ENCODE data around the gene CKS2.

CKS2 gene

GRCh38 chr9:89350988-89351557 is 40.1 kb downstream of the CKS2 start:
- DNase-seq (ENCODE audit: low read depth), result no peak

DNA sequence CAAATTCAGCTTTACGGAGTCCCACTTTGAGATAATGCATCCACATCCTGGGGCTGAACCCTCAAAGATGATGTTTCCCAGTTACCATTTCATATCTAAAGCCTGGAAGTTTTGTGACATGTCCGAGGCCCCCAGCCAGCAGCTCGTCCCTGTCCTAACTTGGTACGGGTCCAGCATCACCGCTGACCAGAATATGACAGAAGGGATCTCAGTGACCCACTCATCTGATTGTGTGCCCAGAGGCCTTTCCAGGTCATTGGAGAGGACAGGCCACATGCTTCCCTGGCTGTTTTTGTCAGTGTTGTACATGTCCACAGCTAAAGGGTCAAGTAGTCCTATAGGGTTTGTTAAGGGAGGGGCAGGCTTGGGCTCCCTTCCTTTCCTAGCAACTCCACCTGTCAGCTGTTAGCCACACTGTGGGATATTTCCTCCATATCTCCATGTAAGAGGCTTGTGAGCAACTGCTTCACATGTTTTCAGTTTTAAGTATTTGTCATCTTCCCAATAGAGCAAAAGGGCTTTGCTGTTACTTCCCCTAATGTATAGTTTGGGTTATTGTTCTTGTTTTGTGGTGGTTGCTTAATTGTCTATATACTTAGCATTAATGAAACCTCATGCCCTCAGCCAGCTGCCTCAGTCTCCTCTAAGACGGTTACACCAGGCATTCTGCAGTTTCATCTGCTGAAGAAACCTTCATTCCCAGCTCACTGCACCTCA is 40.7 kb downstream of the CKS2 start:
- no peak for DNase-seq (ENCODE audit: low read depth)

DNA sequence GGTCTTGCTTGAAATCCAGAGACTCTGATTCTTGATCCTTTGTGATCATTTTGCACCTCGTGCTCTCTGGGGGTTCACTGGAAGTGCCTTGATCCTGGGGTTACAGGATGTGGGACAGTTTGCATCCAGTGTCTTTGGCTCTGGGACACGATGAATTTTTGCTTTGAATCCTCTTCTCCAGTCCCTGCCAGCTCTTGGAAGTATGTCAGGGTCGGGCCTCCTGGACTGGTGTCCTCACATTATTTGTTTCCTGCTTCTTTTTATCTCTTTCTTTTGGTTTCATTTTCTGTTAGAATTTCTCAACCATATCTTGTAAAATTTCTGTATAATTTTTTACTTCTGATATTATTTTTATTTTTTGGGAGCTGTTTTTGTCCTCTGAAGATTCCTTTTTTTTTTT is 41.5 kb downstream of the CKS2 start:
- DNase-seq (ENCODE audit: low read depth), result no peak

GRCh38 chr9:89352874-89353649 is 42.1 kb downstream of the CKS2 start:
- DNase-seq (ENCODE audit: low read depth), result no peak

GRCh38 chr9:89353989-89354388 is 43.0 kb downstream of the CKS2 start:
- DNase-seq (ENCODE audit: low read depth), result no peak

DNA sequence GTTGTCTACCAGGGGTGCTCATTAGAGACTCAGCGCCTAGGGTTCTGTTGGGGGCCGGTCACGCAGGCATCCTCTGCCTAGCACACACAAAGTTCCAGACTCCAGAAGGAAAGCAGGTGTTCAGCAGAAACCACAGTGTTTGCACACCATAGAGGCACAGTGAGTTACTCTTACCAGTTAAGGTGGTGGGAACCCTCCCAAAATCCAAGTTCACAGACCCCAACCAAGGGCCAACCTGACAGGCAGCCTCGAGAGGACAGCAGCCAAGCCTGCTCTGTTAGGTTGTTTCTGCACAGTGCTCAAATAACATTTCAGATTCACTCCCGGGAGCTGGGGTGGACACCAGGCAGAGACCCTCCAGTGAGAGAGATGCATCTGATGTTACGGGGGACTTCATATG is 43.5 kb downstream of the CKS2 start:
- no peak for DNase-seq (ENCODE audit: low read depth)

GRCh38 chr9:89356782-89357181 is 45.8 kb downstream of the CKS2 start:
- no peak for DNase-seq (ENCODE audit: low read depth)

DNA sequence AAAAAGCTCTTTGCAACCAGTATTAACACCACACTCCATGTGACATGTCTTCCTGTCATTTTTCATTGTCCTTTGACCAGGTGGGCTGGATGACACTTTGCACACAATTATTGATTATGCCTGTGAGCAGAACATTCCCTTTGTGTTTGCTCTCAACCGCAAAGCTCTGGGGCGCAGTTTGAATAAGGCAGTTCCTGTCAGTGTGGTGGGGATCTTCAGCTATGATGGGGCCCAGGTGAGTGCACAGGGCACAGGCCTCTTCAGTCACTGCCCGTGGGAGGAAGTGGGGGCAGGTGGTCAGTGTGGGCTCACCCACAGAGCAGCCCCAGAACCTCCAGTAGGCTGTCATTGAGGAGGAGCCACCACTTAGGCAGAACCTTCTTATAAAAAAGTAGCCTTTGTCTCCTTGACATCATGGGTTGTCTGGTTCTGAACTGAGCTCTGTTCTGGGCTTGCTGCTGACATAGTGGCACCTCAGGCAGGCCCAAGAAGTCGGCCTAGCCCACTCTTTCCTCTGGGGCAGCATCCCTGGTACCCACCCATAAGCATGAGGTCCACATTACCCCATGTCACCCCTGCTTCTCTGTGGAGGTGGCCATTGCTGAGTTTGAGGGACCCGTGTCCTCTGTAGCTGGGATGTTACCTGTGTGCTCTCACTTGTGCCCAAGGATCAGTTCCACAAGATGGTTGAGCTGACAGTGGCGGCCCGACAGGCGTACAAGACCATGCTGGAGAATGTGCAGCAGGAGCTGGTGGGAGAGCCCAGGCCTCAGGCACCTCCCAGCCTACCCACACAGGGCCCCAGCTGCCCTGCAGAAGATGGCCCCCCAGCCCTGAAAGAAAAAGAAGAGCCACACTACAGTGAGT is 46.6 kb downstream of the CKS2 start:
- no peak for DNase-seq (ENCODE audit: low read depth)

DNA sequence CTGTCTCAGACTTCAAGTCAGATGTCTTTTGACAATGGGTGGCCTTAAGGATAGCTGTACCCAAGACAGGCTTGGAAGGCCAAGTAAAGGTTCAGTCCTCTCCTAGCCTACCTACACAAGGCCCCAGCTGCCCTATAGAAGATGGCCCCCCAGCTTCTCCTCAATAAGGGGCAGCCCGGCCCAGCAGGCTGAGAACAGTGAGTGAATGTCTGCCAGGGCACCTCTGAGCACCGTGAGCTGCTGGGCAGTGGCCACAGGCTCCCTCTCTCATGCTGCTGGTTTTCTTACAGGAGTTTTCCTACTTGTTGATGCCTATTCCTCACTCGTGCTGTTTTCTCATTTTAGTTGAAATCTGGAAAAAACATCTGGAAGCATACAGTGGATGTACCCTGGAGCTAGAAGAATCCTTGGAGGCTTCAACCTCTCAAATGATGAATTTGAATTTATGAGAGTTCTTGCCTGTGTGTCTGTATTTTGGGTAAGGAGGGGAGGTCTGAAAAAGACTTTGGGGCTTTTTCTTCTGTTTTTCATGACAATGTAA is 47.5 kb downstream of the CKS2 start:
- DNase-seq (ENCODE audit: low read depth), result no peak

GRCh38 chr9:89358985-89359384 is 48.0 kb downstream of the CKS2 start:
- no peak for DNase-seq (ENCODE audit: low read depth)

GRCh38 chr9:89359751-89360261 is 48.8 kb downstream of the CKS2 start:
- no peak for DNase-seq (ENCODE audit: low read depth)

- DNase-seq (ENCODE audit: low read depth), result no peak
Observed at GRCh38 chr9:89360465-89360864, 49.5 kb downstream of the CKS2 start.

- no peak for DNase-seq (ENCODE audit: low read depth)
Observed at GRCh38 chr9:89361031-89361430, 50.0 kb downstream of the CKS2 start.

DNA sequence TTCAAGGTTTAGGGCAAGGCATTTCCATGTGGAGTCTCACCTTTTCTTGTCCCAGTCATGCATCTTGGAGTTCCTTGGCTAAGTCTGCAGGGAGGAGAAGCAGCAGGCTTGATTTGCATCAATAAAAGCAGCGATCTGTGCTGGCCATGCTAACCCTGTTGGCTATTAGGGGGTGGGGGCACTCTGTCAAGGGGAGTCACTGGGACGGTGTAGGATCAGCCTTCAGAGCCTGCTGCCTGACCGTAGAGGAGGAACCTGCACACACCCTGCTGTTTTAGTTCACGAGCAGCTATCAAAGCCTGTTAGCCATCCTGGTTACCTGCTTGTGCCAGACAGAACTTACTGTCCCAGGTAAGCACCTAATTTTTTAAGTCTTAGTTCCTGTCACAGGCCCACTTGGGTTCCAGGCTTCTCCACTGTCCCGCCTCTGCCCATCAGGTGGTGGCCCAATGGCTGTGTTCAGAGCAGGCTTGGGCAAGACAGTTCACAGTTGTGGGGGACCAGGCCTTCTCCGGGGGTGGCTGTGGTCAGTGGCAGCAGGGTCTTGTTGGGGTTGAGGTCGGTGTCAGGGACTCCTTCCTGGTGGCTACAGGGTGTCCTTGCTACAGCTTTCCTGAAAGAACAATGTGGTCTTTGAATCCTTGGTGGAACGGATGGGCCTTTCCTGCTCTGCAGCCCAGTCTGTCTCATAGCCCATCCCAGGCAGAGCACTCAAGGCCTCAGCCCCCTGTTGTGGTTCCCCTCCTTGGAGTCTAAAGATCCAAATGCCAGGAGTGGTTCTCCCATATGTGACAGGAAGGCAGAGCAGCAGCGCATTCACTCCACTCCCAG is 51.0 kb downstream of the CKS2 start:
- DNase-seq (ENCODE audit: low read depth), result no peak

DNA sequence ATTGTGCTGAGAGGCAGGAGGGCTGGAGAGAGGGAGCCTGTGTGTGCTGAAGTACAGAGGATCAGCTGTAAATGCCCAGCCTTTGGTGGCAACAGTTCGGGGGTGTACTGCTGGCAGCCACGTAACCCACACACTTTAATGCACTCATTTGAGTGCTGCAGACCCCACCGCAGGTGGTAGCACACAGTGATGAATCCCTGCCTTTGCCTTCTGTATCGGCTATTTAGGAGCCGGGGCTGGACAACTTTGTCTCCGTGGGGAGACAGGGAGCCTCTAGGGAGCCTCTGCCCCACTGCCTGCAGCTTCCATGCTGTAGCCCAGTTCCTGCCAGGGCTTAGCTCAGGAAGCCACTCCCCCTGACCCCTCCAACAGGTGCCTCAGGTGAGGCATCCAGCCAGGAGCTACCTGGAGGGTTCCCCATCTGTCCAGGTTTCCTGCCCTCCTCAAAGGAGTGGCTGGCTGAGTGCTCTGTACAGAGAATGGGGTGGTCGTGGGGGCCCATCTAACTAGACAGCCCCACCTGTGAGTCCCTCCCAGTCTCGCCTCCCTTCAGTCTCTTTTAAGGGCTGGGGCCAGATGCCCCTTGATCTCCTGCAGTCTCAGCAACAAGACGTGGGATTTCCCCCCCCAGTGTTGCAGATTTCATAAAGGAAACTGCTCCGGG is 51.8 kb downstream of the CKS2 start:
- DNase-seq (ENCODE audit: low read depth), result no peak

DNA sequence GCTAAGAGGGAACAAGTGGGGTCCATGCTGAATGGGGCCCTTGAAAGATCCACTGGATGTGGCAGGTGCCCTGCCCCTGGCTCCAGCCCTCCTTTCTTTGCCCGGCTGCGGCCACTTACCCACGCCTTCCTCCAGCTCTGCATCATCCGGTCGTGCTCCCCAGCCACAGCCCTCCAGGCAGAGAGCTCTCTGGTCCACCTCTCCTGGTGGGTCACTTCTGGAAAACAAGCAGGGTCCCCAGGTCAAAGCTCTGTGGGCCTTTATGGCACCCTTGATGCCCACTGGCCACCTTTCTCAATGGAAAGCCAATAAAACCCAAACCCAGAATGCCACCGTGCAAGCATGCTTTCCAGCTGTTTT is 52.3 kb downstream of the CKS2 start:
- no peak for DNase-seq (ENCODE audit: low read depth)

DNA sequence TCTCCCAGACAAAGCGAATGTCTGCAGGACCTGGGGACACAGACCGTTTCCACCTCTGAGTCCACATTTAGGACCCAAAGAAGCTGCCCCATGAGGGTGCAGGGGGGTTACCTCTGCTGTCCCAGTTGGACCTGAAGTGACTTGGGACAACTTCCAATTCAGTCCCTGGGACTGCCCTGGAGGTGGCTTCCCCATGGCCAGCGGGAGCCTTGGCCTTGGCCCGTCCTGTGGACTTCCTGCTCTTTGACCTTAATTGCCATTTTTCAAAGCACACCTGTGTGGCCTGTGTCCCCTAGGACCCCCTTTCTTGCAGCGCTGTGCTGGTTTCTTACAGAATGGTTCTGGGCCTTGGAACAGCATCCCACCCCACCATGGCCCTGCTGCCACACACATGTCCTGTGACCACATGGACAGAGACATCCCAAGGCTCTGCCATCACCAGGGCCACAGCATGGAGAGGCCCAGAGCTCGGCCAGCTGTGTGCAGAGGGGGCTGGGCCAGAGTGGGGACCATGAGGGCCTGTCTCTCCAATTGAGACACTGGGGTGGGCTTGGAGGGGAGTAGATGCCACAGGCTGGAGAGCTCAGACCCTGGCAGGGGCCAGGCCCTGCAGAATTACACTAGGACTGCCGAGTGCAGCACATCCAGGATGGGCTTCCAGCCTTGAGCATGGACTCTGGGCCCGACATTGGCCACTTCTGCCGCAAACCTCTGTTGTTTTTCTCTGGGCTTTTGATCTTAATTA is 53.1 kb downstream of the CKS2 start:
- no peak for DNase-seq (ENCODE audit: low read depth)

- no peak for DNase-seq (ENCODE audit: low read depth)
Observed at GRCh38 chr9:89364666-89365531, 53.9 kb downstream of the CKS2 start.

DNA sequence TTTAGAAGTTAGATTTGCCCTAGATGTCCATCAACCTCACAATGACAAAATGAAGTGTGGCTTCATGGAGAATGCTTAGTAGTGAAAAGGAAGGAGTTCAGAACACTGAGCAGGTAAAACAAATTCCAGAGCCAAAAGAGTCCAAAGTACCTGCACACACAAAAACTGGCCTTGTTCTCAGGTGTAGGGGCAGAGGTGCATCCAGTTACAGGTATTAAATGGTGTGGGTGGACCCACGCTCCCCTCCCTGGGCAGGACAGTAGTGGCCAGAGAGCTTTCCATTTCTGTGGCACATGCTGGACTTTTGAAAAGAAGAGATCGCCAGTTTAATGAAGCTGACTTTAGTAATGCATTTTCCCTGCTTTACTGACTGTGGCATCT is 54.5 kb downstream of the CKS2 start:
- no peak for DNase-seq (ENCODE audit: low read depth)

Measured in activated T-cell treated with anti-CD3 and anti-CD28 coated beads for 1 hour (primary cell).